Activated naive CD8-positive, alpha-beta T cell treated with anti-CD3 and anti-CD28 coated beads, Interleukin-2, amount 10 ng/mL, durations not matched to agents 7 days and 5 days (primary cell): ENCODE measurements around the gene SLC6A11. TPM values are rescaled to one million over a fixed set of nuclear protein-coding genes. Genes with fewer than 3 reads are reported as not detected.

Experiments
- ATAC-seq: fragments of 150-1000 bp; cut with Tn5 transposase; one replicate; pipeline ENCODE4 v1.10.0; 2021; ENCODE audit warnings: low read depth, moderate library complexity
- POLR2A ChIA-PET: fragments of 350-600 bp; sonication (Branson Sonifier 250); formaldehyde crosslinking; loops from one replicate; lab custom pipeline; 2021; ENCODE audit warnings: antibody characterized with exemption; lab: Charles Lee
- DNase-seq: peaks from one replicate; pipeline ENCODE4 v3.0.0; 2021
- H3K27ac Mint-ChIP-seq: one replicate; pipeline ENCODE4 v1.8.0; 2022; ENCODE audit warnings: mild to moderate bottlenecking, mixed read lengths
- H3K27me3 Mint-ChIP-seq: one replicate; pipeline ENCODE4 v1.8.0; 2022; ENCODE audit warnings: mild to moderate bottlenecking, moderate library complexity, mixed read lengths
- H3K36me3 Mint-ChIP-seq: one replicate; pipeline ENCODE4 v1.8.0; 2021; ENCODE audit warnings: mild to moderate bottlenecking, mixed read lengths
- H3K4me1 Mint-ChIP-seq: one replicate; pipeline ENCODE4 v1.8.0; 2021; ENCODE audit warnings: mixed read lengths
- H3K4me3 Mint-ChIP-seq: one replicate; pipeline ENCODE4 v1.8.0; 2022; ENCODE audit warnings: mild to moderate bottlenecking, moderate library complexity, mixed read lengths
- H3K9me3 Mint-ChIP-seq: one replicate; pipeline ENCODE4 v1.8.0; 2021; ENCODE audit warnings: mixed read lengths
- total RNA-seq, 2 experiments: library from RNA; stranded (reverse); gene quantifications; one replicate each; pipeline ENCODE4 v1.2.3, GENCODE V29; 2021

SLC6A11 gene
- total RNA-seq, 2 experiments from 2014 or later, result not detected

- Mint-ChIP-seq H3K36me3 (no peaks in the 10 kb centered on the region), H3K27ac (no peak overlapping the region), H3K27me3 (peaks cover 11% of the 10 kb centered on the region), H3K4me3 (no peak overlapping the region), H3K9me3 (no peaks in the 10 kb centered on the region), H3K4me1 (no peaks in the 10 kb centered on the region)
- POLR2A ChIA-PET, result no interaction called here
- ATAC-seq (no peak), DNase-seq (no peak)
Observed at GRCh38 chr3:10857235-10857634, 41.2 kb downstream of the SLC6A11 start.

GRCh38 chr3:10858091-10858490 lies 42.1 kb downstream of the SLC6A11 start:
- POLR2A ChIA-PET, result no interaction called here
- H3K27me3 Mint-ChIP-seq, result peaks cover 11% of the 10 kb centered on the region
- DNase-seq (no peak), ATAC-seq (no peak)
- no peak overlapping the region for H3K4me3 Mint-ChIP-seq
- no peaks in the 10 kb centered on the region for H3K4me1 Mint-ChIP-seq
- no peaks in the 10 kb centered on the region for H3K9me3 Mint-ChIP-seq
- H3K36me3 Mint-ChIP-seq, result no peaks in the 10 kb centered on the region
- H3K27ac Mint-ChIP-seq, result no peak overlapping the region

GRCh38 chr3:10867384-10867783 lies 51.4 kb downstream of the SLC6A11 start:
- Mint-ChIP-seq H3K27ac (no peak overlapping the region), H3K9me3 (peaks cover 2% of the 10 kb centered on the region), H3K4me3 (no peak overlapping the region), H3K4me1 (no peaks in the 10 kb centered on the region), H3K36me3 (no peaks in the 10 kb centered on the region), H3K27me3 (peaks cover 2% of the 10 kb centered on the region)
- no peak for DNase-seq
- ATAC-seq, result no peak
- POLR2A ChIA-PET, result no interaction called here

- peaks cover 2% of the 10 kb centered on the region for H3K9me3 Mint-ChIP-seq
- peaks cover 2% of the 10 kb centered on the region for H3K27me3 Mint-ChIP-seq
- DNase-seq (no peak), ATAC-seq (no peak)
- H3K4me1 Mint-ChIP-seq, result no peaks in the 10 kb centered on the region
- no peak overlapping the region for H3K27ac Mint-ChIP-seq
- H3K4me3 Mint-ChIP-seq, result no peak overlapping the region
- H3K36me3 Mint-ChIP-seq, result no peaks in the 10 kb centered on the region
- POLR2A ChIA-PET, result no interaction called here
Observed at GRCh38 chr3:10869460-10869859, 53.4 kb downstream of the SLC6A11 start.

- Mint-ChIP-seq H3K4me1 (no peaks in the 10 kb centered on the region), H3K9me3 (peaks cover 2% of the 10 kb centered on the region), H3K36me3 (no peaks in the 10 kb centered on the region), H3K27ac (no peak overlapping the region), H3K27me3 (peaks cover 2% of the 10 kb centered on the region), H3K4me3 (no peak overlapping the region)
- ATAC-seq, result no peak
- DNase-seq, result no peak
- POLR2A ChIA-PET, result no interaction called here
Observed at GRCh38 chr3:10870296-10870695, 54.3 kb downstream of the SLC6A11 start.

- POLR2A ChIA-PET, result no interaction called here
- no peak overlapping the region for H3K4me3 Mint-ChIP-seq
- H3K4me1 Mint-ChIP-seq, result no peaks in the 10 kb centered on the region
- peaks cover 2% of the 10 kb centered on the region for H3K27me3 Mint-ChIP-seq
- ATAC-seq, result no peak
- no peak for DNase-seq
- H3K27ac Mint-ChIP-seq, result no peak overlapping the region
- no peaks in the 10 kb centered on the region for H3K36me3 Mint-ChIP-seq
- no peaks in the 10 kb centered on the region for H3K9me3 Mint-ChIP-seq
Observed at GRCh38 chr3:10873415-10873814, 57.4 kb downstream of the SLC6A11 start.

GRCh38 chr3:10875914-10876313 lies 59.9 kb downstream of the SLC6A11 start:
- DNase-seq (no peak), ATAC-seq (no peak)
- Mint-ChIP-seq H3K9me3 (no peaks in the 10 kb centered on the region), H3K36me3 (no peaks in the 10 kb centered on the region), H3K27ac (no peak overlapping the region), H3K27me3 (no peaks in the 10 kb centered on the region), H3K4me1 (no peaks in the 10 kb centered on the region), H3K4me3 (no peak overlapping the region)
- POLR2A ChIA-PET, result no interaction called here

- ATAC-seq, result no peak
- POLR2A ChIA-PET, result no interaction called here
- Mint-ChIP-seq H3K4me3 (no peak overlapping the region), H3K36me3 (no peaks in the 10 kb centered on the region), H3K27ac (no peak overlapping the region), H3K9me3 (no peaks in the 10 kb centered on the region), H3K4me1 (no peaks in the 10 kb centered on the region), H3K27me3 (no peaks in the 10 kb centered on the region)
- DNase-seq, result no peak
Observed at GRCh38 chr3:10876661-10877060, 60.6 kb downstream of the SLC6A11 start.

- Mint-ChIP-seq H3K4me3 (no peak overlapping the region), H3K4me1 (no peaks in the 10 kb centered on the region), H3K27ac (no peak overlapping the region), H3K27me3 (no peaks in the 10 kb centered on the region), H3K9me3 (no peaks in the 10 kb centered on the region), H3K36me3 (no peaks in the 10 kb centered on the region)
- ATAC-seq, result no peak
- DNase-seq, result no peak
- POLR2A ChIA-PET, result no interaction called here
Observed at GRCh38 chr3:10882851-10883250, 66.8 kb downstream of the SLC6A11 start.

GRCh38 chr3:10883478-10884234 lies 67.6 kb downstream of the SLC6A11 start:
- Mint-ChIP-seq H3K27ac (no peak overlapping the region), H3K9me3 (peaks cover 3% of the 10 kb centered on the region), H3K4me1 (peaks cover 1% of the 10 kb centered on the region), H3K4me3 (no peak overlapping the region), H3K36me3 (no peaks in the 10 kb centered on the region), H3K27me3 (no peaks in the 10 kb centered on the region)
- DNase-seq, result no peak
- ATAC-seq, result no peak
- POLR2A ChIA-PET, result no interaction called here

GRCh38 chr3:10887015-10887414 lies 71.0 kb downstream of the SLC6A11 start:
- DNase-seq, result no peak
- POLR2A ChIA-PET, result no interaction called here
- no peak overlapping the region for H3K27ac Mint-ChIP-seq
- H3K4me3 Mint-ChIP-seq, result no peak overlapping the region
- H3K36me3 Mint-ChIP-seq, result no peaks in the 10 kb centered on the region
- no peaks in the 10 kb centered on the region for H3K27me3 Mint-ChIP-seq
- peaks cover 6% of the 10 kb centered on the region for H3K9me3 Mint-ChIP-seq
- peaks cover 1% of the 10 kb centered on the region for H3K4me1 Mint-ChIP-seq
- ATAC-seq, result no peak

- POLR2A ChIA-PET, result no interaction called here
- Mint-ChIP-seq H3K36me3 (no peaks in the 10 kb centered on the region), H3K9me3 (peaks cover 11% of the 10 kb centered on the region), H3K4me1 (peaks cover 1% of the 10 kb centered on the region), H3K27ac (no peak overlapping the region), H3K4me3 (no peak overlapping the region), H3K27me3 (no peaks in the 10 kb centered on the region)
- DNase-seq (no peak), ATAC-seq (no peak)
Observed at GRCh38 chr3:10888518-10889090, 72.6 kb downstream of the SLC6A11 start.

- POLR2A ChIA-PET, result no interaction called here
- Mint-ChIP-seq H3K4me1 (peaks cover 1% of the 10 kb centered on the region), H3K27me3 (no peaks in the 10 kb centered on the region), H3K4me3 (no peak overlapping the region), H3K27ac (no peak overlapping the region), H3K9me3 (peaks cover 11% of the 10 kb centered on the region), H3K36me3 (no peaks in the 10 kb centered on the region)
- DNase-seq, result no peak
- no peak for ATAC-seq
Observed at GRCh38 chr3:10889206-10889960, 73.4 kb downstream of the SLC6A11 start.

- no peak for ATAC-seq
- POLR2A ChIA-PET, result no interaction called here
Observed at GRCh38 chr3:10890665-10891064, 74.6 kb downstream of the SLC6A11 start.

More at GRCh38 chr3:10890665-10891064, 74.6 kb downstream of the SLC6A11 start:
- no peak overlapping the region for H3K4me3 Mint-ChIP-seq
- DNase-seq, result no peak
- H3K9me3 Mint-ChIP-seq, result peaks cover 11% of the 10 kb centered on the region
- no peaks in the 10 kb centered on the region for H3K36me3 Mint-ChIP-seq
- H3K27ac Mint-ChIP-seq, result no peak overlapping the region
- no peaks in the 10 kb centered on the region for H3K27me3 Mint-ChIP-seq
- H3K4me1 Mint-ChIP-seq, result peaks cover 1% of the 10 kb centered on the region
